Muscle of leg (tissue), 11 donors: Measurements from ENCODE around the gene LTBP2. TPM values are rescaled to one million over a fixed set of nuclear protein-coding genes. Genes with fewer than 3 reads are reported as not detected.

Source experiments
- DNase-seq: peaks from one replicate; pipeline ENCODE4 v3.0.0; 2013
- H3K27ac ChIP-seq: one replicate; pipeline ENCODE4 v1.5.1; 2013; ENCODE audit warnings: mild to moderate bottlenecking, low read length, control low read depth
- H3K27me3 ChIP-seq: one replicate; pipeline ENCODE4 v1.6.1; 2013; ENCODE audit warnings: low read length; ENCODE audit not compliant: control insufficient read depth, insufficient read depth
- H3K36me3 ChIP-seq: one replicate; pipeline ENCODE4 v1.6.1; 2013; ENCODE audit warnings: low read length; ENCODE audit not compliant: control insufficient read depth, insufficient read depth
- H3K4me1 ChIP-seq: one replicate; pipeline ENCODE4 v1.6.1; 2013; ENCODE audit warnings: low read length; ENCODE audit not compliant: control insufficient read depth, insufficient read depth
- H3K4me3 ChIP-seq: one replicate; pipeline ENCODE4 v1.5.1; 2013; ENCODE audit warnings: low read length, control low read depth
- H3K9me3 ChIP-seq: replicated peaks from 2 replicates; pipeline ENCODE4 v1.6.1; 2013; ENCODE audit warnings: low read depth, low read length; ENCODE audit not compliant: control insufficient read depth
- WGBS: methylation state at CpG from one replicate; pipeline ENCODE4 v1.1.5; 2013; ENCODE audit warnings: missing lambda C conversion rate; ENCODE audit not compliant: insufficient coverage; 5-methylcytosine and 5-hydroxymethylcytosine counted together
- polyA plus RNA-seq, 8 donors: library from polyadenylated mRNA; unstranded; fragments of 120-200 nt; gene quantifications; one replicate each; pipeline versions ENCODE4 v1.2.1 to v1.2.3, GENCODE V29; 2013; ENCODE audit warnings: inconsistent platforms in 1 of 8, low replicate concordance in 1 of 8; ENCODE audit not compliant: insufficient read length in 8 of 8, insufficient read depth in 1 of 8
- total RNA-seq: library from RNA; stranded (reverse); fragments of 120-200 nt; gene quantifications from one replicate; pipeline ENCODE4 v1.2.4, GENCODE V29; 2013

Gene LTBP2
- total and polyA plus RNA-seq, 9 donors = 4.9 to 19.2 (median 10.4) TPM

DNA sequence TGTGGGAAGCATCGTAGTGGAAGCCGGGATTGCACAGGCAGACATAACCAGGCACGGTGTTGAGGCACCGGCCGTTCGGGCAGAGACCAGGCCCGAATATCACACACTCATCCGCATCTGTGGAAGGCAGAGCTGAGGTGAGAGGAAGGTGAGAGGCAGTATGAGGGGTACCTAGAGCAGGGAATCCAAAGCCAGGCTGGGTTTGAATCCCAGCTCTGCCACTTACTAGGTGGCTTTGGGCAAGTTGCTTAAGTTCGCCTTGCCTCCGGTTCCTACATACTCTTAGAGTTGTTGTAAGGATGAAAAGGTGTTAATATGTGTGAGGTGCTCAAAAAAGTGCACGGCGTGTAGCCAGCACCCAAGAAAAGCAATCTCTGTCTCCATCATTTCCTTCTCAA is 108.1 kb downstream of the LTBP2 start:
- H3K27me3 ChIP-seq = peaks cover 5% of the 10 kb centered on the region
- no peaks in the 10 kb centered on the region for H3K9me3 ChIP-seq
- WGBS = 89% methylated on average over 8 of the region's 12 CpGs
- H3K36me3 ChIP-seq = peaks cover 3% of the 10 kb centered on the region
- H3K4me3 ChIP-seq = no peak overlapping the region
- no peak overlapping the region for H3K27ac ChIP-seq
- DNase-seq = no peak
- peaks cover 10% of the 10 kb centered on the region for H3K4me1 ChIP-seq

DNA sequence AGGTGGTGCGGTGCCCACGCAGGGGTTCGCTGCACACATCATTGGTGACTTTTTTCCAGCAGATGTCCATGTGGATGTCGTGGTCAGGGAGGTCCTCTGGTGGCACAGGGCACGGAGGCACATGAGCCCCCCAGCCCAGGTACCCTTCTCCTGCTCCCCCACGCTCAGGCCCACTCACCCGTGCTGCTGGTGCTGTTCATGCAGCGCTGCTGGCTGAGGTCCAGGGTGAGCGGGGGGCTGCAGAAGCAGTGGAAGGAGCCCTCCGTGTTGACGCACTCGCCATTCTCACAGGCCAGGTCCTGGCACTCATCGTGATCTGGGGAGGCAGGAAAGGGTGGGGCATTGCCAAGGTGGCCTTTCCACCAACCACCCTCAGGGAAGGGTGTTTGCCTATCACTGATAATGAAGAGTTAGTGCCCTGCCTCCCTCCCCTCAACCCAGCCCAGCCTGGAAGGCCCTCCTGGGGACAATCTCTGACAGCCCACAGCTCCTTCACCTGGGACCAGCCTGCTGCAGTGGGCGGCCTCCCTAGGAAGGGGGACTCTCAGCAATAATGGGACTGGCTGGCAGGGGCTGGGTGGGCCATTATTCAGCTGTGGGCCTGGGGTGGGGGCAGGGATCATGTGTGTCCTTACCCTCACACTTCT is 108.6 kb downstream of the LTBP2 start:
- H3K9me3 ChIP-seq = no peaks in the 10 kb centered on the region
- no peak for DNase-seq
- no peak overlapping the region for H3K4me3 ChIP-seq
- peaks cover 2% of the 10 kb centered on the region for H3K27me3 ChIP-seq
- H3K4me1 ChIP-seq = peaks cover 10% of the 10 kb centered on the region
- H3K27ac ChIP-seq = no peak overlapping the region
- peaks cover 3% of the 10 kb centered on the region for H3K36me3 ChIP-seq
- WGBS = 84% methylated on average over 10 of the region's 14 CpGs

DNA sequence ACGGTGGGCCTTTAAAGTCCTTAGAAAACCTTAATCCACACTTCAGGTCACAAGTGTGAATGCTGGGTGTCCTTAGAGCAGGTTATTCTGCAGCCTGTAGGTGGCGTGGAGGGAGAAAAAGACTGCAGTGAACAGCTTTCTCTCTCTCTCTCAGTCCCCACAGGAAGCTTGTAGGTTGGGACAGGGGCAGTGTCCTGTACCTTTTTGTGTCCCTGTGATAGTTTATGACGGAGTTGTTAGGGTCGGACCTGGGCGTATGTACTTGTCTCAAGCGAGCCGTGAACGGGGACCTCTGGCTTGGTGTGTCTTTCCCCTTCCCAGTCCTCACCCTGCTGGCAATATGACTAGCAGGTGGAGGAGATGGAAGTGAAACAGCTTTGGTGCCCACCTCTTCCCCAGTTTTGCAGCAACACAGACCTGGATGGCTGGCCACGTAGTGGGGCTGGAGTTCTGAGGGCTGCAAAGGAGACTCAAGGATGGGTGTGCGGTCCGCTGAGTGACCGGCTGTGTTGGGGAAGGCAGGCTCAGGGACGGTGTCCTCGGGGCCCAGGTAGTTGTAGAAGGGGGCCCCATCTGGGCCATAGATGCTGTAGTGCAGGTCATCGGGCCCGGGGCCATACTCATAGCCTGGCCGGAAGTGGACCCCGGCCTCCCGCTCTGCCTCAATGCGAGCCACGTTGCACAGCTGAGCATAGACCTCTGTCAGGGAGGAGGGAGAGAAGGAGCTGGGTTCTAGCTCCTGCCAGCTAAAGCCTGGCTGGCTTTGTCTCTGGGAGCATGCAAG is 109.6 kb downstream of the LTBP2 start:
- H3K27ac ChIP-seq = no peak overlapping the region
- peak; percentile 57 for DNase-seq

DNA sequence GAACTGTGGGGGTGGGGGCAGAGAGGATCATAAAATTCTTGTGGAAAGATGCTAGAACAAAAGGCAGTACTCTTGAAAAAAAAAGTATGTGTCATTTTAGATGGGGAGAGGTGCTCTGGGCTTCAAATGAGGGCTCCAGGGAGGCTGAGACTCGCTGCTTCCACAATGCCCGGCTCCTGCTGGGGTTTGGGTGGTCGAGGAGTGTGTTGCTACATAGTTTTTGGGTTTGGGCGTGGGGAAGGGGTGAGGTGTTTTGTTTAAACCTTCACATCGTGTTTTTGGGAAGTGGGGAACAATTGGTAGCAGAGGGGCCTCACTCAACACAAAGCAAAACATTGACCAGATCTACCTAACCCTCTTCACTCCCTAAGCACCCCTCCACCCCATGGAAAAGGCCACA is 110.3 kb downstream of the LTBP2 start:
- Histone ChIP-seq H3K36me3 (peaks cover 3% of the 10 kb centered on the region), H3K4me3 (no peak overlapping the region), H3K27me3 (peaks cover 2% of the 10 kb centered on the region), H3K27ac (no peak overlapping the region), H3K4me1 (peaks cover 10% of the 10 kb centered on the region), H3K9me3 (no peaks in the 10 kb centered on the region)
- DNase-seq = no peak
- no CpG with 5 or more reads among the region's 5 CpGs for WGBS

More for the DNA sequence above, 109.6 kb downstream of the LTBP2 start:
- Histone ChIP-seq H3K4me1 (peaks cover 10% of the 10 kb centered on the region), H3K9me3 (no peaks in the 10 kb centered on the region), H3K27me3 (peaks cover 2% of the 10 kb centered on the region), H3K4me3 (no peak overlapping the region), H3K36me3 (peaks cover 3% of the 10 kb centered on the region)
- 85% methylated on average over 8 of the region's 21 CpGs for WGBS

DNA sequence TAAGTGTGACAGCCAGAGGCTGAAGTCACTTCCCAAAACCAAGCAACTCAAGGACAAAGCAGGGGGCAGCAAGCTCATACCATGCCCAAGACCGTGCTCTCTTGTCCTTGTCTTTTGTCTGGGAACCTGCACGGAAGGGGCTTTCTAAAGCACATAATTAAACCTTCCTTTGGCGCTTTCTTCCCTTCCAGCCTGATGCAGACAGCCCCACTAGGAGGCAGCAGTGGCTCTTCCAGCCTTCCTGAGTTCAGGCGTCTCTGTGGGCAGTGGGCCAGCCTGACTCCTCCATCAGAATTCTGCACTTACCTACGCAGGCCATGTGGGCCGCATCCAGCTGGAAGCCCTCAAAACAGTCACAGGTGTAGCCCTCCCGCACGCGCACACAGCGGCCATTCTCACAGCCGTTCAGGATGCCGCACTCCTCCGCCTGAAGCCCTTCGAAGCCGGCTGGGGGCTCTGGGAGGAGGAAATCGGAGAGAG is 110.9 kb downstream of the LTBP2 start:
- 27% methylated on average over 15 of the region's 16 CpGs for WGBS
- Histone ChIP-seq H3K36me3 (peaks cover 3% of the 10 kb centered on the region), H3K4me3 (no peak overlapping the region)

DNA sequence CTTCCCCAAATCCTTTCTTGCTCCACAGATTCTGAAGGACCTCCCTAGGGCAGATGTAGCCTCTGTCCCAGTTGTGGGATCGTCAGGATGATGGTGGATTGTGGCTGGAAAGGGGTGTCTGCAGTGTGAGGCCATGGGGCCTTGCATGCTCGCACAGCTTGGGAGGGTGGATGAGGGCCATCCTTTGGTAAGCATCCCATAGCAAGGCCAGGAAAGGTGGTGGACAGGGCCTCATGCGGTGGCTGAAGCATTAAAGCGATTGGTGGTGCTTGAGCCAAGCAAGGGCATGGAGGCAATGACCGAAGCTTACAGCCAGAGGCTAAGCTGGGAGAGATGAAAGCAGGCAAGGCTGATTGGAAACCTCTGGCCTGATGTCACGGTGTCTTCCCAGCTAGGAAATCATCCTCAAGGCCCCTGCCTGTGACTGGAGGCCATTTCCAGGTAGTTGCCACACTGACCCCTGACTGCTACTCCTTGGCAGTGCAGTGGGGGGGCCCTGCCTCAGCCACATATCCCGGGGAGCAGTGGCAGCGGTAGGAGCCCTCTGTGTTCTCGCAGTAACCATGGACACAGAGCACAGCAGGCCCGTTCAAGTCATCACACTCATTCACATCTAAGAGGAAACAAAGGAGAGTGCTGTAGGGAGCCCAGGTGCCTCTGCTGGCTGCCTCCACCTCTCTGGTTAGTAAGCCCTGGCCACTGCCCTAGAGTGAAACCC is 111.5 kb downstream of the LTBP2 start:
- Histone ChIP-seq H3K27ac (no peak overlapping the region), H3K4me3 (no peak overlapping the region), H3K9me3 (no peaks in the 10 kb centered on the region), H3K36me3 (peaks cover 3% of the 10 kb centered on the region), H3K4me1 (peaks cover 10% of the 10 kb centered on the region), H3K27me3 (peaks cover 2% of the 10 kb centered on the region)
- DNase-seq = no peak
- 89% methylated on average over 6 of the region's 10 CpGs for WGBS

More for the DNA sequence above, 110.9 kb downstream of the LTBP2 start:
- Histone ChIP-seq H3K4me1 (peaks cover 10% of the 10 kb centered on the region), H3K9me3 (no peaks in the 10 kb centered on the region), H3K27ac (no peak overlapping the region), H3K27me3 (peaks cover 2% of the 10 kb centered on the region)
- DNase-seq = peak; percentile 91

DNA sequence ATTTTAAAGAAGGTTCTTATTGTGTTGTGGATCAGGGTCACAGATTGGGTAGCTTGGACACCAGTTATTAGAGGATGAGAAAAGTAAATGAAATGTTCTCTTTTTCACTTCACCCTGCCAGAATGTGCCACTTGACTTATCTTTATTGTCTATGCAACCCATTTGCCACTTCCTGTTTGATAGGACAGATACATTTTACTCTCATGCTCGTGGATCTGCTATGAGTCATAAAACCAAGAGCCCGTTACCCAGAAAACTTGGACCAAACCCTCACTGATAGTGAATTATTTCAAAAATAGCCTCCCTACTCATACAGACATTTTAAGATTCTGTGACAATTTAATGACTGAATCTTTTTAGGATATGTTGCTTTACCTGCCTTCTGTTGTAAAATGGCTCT is 116.7 kb downstream of the LTBP2 start:
- peaks cover 4% of the 10 kb centered on the region for H3K36me3 ChIP-seq
- H3K9me3 ChIP-seq = no peaks in the 10 kb centered on the region
- no CpG with 5 or more reads among the region's 2 CpGs for WGBS
- peaks cover 14% of the 10 kb centered on the region for H3K4me1 ChIP-seq
- no peak for DNase-seq
- H3K27me3 ChIP-seq = peaks cover 6% of the 10 kb centered on the region
- H3K27ac ChIP-seq = no peak overlapping the region
- no peak overlapping the region for H3K4me3 ChIP-seq

DNA sequence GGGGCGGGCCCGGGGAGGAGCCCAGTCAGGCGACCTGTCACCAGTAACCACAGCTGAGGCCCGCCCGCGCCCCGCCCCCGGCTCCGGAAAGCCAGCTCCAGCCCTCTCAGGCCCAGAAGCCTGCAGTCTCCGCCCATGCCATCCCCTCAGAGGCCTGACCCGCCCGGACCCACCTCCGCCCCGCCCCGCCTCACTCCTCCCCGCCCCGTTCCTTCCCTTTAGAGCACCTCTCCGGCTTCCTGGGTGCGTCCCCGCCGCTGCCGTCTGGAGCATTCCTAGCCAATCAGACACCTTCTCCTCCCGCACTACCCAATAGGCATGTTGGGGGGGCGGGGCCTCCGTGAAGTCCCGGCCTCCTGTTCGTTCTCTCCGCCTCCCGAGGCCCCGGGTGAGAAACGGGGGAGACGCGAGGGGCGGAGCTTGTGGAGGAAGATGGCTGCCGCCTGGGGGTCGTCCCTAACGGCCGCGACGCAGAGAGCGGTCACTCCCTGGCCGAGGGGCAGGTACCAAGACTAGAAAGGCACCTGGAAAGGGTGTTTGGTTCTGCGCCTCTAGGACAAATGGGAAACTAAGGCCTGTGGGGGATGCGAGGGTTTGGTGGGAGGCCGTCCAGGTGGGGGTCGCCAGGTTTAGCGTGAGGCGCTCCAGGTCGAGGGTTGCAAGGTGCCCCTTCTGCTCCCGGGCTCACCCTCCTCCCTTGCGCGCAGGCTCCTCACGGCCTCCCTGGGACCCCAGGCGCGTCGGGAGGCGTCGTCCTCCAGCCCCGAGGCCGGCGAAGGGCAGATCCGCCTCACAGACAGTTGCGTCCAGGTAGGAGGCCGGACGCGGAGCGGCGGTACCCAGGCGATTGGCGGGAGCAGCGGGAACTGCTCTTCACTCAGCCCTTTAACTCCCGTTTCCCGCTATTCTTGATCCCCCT is 118.4 kb downstream of the LTBP2 start, which contains the start of gene ISCA2:
TSS of gene ISCA2 (plus strand) at position 423 of the 919 bp plus-strand sequence. CDS start at position 433, 10 bp downstream.
- Histone ChIP-seq H3K4me1 (peaks cover 14% of the 10 kb centered on the region), H3K9me3 (no peaks in the 10 kb centered on the region), H3K27me3 (peaks cover 6% of the 10 kb centered on the region), H3K36me3 (peaks cover 2% of the 10 kb centered on the region), H3K27ac (peak within 1 kb of the TSS; percentile 91), H3K4me3 (peak within 1 kb of the TSS; percentile 58)
- WGBS = under 1% methylated on average over 62 of the region's 73 CpGs
- peak; percentile 100 for DNase-seq

DNA sequence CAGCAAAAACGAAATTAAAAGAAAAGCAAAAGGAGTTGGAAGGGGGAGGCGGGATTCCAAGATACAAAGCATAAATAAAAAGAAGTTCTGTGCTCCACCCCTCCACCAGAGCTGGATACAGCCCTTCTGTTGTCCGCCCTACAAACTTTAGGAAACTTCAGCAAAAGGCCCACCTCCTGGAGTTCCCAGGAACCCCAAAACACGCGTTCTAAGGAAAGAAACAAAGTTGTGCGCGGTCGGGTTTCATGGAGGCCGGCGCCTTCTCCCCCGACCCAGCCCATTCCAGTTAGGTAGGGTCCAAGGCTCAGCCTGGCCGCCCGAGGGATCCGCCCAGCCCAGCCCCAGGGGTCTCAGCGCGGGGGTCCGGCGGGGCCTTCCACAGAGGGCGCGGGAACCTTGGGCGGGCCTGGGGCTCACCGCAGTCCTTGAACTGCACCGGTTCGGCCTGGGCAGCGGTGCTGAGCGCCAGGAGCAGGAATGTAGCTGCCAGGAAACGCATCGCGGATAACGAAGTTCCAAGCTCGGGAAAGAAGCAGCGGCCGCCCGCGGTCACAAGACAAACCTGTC is 119.2 kb downstream of the LTBP2 start, which contains the start of gene NPC2:
TSS of gene NPC2 (minus strand) at position 530 of the 567 bp plus-strand sequence. CDS start at position 499, 31 bp downstream.
- Histone ChIP-seq H3K9me3 (no peaks in the 10 kb centered on the region), H3K36me3 (peaks cover 2% of the 10 kb centered on the region), H3K4me3 (peak within 1 kb of the TSS; percentile 58), H3K4me1 (peaks cover 14% of the 10 kb centered on the region), H3K27ac (peak within 1 kb of the TSS; percentile 91), H3K27me3 (peaks cover 6% of the 10 kb centered on the region)
- peak; percentile 57 for DNase-seq
- WGBS = under 1% methylated on average over 33 of the region's 35 CpGs
